Fibroblast of upper back skin (primary cell): Measurements from ENCODE around the gene SAMD4B.

Experiments
- DNase-seq: peaks from one replicate; pipeline ENCODE4 v3.0.0-alpha.2; 2013

The SAMD4B gene

DNA sequence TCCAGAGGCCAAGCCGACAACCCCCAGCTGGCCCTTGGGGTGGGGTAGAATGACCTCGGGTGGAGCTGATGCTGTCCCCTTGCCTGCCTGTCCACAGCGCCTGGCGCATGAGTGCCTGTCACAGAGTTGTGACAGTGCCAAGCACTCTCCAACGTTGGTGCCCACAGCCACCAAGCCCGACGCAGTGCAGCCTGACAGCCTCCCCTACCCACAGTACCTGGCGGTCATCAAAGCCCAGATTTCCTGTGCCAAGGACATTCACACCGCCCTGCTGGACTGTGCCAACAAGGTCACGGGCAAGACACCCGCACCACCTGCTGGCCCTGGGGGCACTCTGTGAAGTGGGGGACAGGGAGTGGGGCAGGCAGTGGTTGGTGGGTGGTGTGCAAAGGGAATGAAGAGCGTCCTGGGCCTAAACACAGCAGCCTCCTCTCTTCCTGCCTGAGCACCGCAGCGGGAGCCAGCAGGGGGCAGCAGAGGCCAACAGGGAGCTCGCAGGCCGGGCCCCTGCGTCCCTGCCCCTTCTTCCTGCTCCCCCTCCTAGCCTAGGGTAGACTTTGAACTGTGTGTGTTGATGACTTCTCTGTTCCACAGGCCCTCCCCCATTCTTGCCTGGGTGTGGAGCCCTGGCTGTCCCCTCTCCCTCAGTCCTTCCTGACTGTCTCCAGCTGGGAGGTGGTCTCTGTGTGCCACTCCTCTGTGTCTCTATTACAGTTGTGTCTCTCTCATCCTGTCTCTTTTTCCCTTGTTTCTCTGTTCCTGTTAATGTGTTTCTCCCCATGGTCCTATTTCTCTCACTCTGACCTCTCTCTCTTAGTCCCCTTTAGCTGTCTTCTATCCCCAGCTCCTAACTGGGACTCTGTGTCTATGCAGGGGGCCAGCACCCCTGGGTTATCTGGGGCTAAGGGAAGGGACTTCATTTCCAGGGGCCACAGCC is 55.4 kb downstream of the SAMD4B start:
- peak; percentile 79 for DNase-seq

DNA sequence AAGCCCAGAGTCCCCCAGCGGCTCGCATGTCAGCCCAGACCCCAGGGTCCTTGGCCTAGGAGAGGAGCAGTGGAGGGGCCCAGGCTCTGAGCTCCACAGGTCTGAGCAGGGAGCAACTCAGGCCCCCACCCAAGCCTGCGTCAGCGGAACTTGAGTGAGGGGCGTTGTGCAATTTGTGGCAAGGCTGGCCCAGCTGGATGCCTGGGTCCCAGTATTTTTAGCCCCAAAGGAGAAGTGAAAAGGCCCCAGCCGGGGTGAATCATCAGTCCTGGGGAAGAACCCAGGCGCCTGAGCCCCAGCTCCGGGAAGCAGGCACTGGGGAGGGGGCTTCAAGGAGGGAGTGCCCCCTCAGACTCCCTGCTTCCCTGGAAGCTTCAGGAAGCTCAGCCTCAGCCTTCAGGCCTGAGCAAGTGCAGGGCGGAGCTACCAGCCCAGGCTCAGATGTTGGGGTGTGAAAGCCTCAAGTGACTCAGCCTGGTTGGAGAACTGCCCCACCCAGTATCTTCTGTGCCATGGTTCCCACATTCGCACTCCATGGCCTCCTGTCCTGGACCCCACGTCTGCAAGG is 56.2 kb downstream of the SAMD4B start:
- DNase-seq = peak; percentile 59

DNA sequence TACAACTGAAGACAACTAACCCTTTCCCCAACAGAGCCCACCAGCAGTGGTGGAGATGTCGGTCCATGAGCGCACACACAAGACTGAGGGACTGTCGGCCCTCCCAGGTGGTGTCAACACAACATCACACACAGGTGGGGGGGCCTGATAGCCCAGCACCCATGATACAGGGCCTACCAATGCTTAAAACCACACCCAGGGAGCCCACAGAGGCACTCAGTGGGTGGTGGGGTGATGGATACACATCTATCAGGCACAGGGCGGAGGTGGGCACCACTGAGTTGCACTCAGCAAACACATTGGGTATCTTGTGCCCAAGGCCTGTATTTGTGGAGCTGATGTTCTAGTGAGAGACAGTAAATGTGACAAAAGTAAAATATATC is 57.4 kb downstream of the SAMD4B start:
- no peak for DNase-seq

DNA sequence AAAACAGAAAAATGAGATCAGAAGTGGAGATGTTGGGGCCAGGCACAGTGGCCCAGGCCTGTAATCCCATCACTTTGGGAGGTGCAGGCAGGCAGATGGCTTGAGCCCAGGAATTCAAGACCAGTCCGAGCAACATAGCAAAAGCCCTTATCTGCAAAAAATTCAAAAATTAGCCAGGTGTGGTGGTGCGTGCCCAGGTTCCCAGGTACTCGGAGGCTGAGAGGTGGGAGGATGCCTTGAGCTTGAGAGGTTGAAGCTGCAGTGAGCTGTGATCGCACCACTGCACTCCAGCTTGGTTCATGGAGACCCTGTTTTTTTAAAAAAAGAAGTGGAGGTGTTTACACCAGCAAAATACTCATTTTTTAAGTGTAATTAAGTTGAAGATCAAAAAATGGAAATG is 57.8 kb downstream of the SAMD4B start:
- no peak for DNase-seq

DNA sequence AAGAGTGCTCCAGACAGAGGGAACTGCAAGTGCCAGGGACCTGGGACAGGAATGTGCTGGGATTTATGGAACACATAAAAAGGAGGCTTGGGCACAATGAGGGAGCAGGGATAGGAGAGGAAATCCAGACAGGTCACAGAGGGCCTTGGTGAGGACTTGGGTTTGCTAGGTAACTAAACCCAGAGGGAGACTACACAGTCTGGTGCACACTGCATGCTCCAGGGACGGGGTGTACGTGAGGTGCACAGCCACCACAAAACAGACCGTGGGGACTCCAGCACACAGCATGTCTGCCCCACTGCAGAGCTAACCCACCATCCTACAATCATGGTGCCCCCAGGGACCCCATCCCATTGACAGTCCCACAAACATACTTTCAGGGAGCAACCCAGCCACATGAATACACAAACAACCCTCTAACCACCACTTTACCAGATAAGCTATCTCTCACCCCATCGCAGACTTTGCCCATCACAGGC is 58.9 kb downstream of the SAMD4B start:
- DNase-seq = no peak

DNA sequence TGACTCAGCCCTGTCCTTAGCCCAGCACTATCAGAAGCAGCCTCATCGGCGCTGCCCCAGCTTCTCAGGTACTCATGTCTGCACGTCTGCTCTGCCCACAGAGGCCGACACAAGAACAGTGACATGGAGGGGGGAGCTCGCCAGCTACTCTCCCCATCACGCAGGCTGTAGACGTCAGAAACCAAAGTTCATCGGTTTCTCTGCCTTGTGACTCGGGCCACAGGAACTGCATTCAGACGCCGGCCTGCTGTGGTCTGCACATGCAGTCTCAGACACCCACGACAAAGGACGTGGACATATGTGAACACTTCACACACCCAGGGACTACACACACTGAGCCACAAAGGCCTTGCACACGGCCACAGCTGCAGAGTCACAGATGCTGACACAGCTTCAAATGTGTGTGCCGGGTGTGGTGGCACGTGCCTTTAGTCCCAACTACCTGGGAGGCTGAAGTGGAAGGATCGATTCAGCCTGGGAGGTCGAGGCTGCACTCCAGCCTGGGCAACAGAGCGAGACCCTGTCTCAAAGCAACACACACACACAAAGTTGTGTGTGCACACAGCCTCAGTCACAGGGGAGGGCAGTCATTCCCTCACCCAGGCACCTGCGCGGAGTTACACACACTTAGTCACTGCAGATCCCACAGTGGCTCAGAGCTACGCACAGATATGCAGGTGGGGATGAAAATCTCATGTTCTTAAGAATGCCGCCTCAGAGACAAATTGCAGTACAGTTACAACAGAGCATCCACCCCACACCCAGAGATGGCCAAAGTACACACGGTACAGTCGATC is 59.5 kb downstream of the SAMD4B start:
- peak; percentile 64 for DNase-seq

DNA sequence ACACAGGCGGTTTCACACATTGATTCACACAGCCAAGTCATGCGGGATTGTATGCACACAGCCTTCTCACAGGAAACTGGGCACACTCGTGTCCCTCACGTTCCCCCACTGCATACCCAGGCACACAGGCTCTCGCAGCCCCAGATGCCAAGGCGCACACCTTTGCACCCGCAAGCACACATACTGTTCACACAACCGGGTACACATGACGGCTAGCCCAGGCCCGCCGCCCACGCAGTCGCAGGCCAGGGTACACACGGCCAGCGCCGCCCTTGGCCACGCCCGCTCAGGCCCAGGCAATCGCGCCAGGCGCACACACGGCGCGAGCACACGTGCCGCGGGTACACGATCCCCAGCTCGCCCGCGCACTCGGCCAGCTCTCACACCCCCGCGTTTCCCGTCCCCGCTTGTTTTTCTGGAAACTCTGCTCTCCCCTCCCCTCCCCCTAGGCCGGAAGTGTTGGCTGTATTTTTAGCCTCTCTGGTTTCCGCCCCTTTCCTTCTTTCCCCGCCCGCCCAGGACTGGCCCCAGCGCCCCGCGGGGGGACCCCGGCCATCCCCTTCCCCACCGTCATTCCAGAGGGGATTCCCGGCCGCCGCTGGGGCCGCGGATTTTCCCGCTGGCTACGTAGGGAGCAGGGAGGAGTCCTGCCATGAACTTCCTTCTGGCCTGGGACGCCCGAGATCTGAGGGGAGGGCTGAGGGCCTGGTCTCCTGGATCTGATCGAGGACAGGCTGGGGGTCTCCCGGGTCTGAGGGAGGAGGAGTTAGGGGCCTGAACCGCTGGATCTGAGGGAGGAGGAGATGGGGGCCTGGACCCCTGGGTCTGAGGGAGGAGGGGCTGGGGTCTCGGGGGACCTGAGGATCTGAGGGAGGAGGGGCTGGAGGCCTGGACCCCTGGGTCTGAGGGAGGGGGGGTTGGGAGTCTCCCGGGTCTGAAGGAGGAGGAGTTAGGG is 60.4 kb downstream of the SAMD4B start:
- DNase-seq = peak; percentile 89

DNA sequence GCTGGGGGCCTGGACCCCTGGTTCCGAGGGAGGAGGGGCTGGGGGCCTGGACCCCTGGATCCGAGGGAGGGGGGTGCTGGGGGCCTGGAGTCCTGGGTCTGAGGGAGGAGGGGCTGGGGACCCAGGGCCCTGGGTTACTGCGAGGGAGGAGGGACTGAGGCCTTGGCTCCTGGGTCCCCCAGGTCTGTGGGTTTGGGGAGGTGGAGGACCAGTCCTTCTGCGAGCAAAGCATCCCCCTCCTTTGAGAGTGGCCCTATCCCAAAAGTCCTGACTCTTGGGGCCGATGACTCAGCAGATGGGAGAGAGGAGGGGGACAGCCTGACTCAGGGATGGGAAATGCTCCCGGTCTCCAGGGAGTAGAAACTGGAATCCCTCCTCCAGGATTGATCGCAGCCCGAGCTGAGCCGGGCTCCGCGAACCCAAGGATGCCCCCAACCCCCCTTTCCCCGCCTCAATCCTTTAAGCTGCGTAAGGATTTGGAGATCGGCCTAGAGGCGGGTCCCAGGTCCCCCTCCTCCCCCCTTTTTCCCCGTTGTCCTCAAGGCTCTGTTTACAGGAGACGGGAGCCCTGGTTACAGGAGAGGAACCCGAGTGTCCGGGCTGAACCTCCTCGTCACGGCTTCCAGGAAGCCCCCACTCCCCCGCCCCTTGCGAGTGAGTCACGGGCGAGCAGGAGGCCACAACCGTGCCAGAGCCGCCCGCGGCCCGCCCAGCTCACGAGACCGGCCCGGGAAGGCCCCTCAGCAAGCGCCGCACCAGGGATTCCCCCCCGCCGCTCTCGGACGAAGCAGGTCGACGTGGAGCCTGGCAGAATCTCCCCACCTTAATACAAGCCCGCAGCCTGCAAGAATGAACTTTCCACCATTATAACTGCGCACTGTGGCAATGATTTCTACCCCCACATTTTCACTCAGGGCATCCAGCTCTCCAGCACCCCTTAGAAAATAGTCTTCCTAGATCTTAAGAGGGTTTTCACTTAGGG is 61.4 kb downstream of the SAMD4B start:
- peak; percentile 100 for DNase-seq

DNA sequence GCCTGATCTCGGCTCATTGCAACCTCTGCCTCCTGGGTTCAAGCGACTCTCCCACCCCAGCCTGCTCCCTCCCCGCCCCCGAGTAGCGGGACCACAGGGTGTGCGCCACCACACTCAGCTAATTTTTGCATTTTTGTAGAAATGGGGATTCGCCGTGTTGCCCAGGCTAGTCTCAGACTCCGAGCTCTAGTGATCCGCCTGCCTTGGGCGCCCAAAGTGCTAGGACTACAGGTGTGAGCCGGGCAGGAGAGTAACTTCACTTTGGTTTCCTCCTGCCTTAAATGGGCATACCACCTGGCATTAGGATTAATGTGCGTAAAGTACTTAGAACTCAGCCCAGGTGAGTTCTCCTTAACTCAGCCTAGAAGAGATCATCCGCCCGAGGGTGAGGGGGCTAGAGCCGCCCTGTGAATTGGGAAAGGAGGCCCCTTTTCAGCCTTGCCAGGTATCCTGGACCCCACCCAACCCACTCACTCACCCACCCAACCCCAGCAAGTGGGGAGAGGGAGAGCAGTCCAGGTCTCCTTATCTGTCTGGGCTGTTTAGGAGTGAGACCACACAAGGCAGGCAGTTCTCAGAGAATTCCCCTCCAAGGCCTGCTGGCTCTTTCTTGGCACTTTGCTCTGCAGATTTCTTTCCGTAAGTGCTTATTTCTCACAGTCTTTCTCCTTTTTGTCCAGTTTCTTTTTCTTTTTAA is 63.2 kb downstream of the SAMD4B start:
- no peak for DNase-seq

DNA sequence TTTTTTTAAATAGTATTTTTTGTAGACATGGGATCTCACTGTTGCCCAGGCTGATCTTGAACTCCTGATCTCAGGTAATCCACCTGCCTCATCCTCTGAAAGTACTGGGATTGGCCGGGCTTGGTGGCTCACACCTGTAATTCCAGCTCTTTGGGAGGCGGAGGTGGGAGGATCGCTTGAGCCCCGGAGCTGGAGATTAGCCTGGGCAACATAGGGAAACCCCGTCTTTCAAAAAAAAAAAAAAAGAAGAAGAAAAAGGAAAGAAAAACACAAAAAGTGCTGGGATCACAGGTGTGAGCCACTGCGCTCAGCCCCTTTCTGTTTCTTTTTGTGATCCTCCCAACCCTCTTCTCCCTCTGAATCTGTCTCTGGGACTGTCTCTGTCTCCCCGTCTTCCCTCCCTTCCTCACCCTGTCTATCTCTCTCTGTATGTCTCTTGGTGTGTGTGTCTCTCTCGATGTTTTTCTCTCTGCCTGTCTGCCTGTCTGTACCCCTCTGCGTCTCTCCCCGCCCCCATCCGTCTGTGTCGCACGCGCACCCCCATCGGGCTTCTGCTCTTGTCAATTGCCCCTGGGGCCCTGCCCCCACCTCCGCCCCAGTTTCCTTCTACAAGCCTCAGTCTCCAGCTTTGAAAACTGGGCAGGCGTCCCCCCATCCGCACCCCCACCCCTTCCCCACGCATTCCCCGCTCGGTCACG is 63.9 kb downstream of the SAMD4B start:
- no peak for DNase-seq

DNA sequence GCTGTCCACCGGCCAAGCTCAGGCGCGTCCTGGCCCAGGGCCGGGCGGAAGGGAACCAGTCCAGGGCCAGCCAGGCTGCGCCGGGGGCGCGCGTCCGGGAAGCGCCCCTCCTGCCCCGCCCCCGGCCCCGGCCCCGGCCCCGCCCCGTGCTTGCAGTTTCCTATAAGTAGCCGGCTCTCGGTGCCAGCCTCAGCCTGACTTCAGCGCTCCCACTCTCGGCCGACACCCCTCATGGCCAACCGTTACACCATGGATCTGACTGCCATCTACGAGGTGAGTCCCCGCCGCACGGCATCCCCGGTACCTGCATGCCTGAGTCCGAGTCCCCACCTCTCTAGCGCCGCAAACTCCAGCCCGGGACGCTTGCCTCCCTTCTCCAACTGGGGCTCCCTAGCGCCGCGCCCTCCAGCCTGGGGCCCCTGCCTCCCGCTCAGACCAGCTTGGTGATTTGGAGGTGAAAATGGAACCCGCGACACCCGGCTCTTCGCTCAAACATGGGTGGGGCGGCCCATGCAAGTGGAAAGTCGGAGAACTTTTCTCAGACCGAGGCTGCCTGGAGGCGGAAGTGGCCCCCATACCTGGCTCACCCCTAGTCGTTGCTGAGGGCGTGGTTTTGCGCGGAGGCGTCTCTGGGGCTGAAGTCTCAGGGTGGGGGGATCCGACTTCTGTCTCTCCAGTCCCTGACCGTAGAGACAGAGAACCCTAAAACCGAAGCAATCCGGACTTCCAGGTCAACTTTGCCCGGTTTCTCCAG is 64.6 kb downstream of the SAMD4B start, which contains the start of gene ZFP36:
ZFP36 (plus strand) TSS at position 192 of the 754 bp plus-strand sequence; CDS start at position 250, 58 bp downstream.
- peak; percentile 74 for DNase-seq

DNA sequence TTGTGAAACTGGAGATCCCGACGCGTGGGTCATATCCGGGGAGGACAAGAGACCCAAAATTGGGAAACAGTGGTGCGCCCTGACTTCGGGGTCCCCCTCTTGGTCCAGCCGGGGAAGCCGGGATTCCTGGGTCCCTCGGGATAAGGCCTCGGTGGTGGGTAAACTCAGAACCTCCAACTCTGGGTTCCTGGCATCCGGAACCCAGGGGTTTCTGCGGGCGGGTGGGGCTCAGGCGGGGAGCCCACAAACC is 65.1 kb downstream of the SAMD4B start:
- no peak for DNase-seq

DNA sequence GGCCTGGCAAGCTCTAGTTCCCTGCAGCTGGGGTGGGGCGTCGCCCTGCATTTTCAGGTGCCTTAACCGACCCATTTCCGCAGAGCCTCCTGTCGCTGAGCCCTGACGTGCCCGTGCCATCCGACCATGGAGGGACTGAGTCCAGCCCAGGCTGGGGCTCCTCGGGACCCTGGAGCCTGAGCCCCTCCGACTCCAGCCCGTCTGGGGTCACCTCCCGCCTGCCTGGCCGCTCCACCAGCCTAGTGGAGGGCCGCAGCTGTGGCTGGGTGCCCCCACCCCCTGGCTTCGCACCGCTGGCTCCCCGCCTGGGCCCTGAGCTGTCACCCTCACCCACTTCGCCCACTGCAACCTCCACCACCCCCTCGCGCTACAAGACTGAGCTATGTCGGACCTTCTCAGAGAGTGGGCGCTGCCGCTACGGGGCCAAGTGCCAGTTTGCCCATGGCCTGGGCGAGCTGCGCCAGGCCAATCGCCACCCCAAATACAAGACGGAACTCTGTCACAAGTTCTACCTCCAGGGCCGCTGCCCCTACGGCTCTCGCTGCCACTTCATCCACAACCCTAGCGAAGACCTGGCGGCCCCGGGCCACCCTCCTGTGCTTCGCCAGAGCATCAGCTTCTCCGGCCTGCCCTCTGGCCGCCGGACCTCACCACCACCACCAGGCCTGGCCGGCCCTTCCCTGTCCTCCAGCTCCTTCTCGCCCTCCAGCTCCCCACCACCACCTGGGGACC is 65.6 kb downstream of the SAMD4B start:
- no peak for DNase-seq

DNA sequence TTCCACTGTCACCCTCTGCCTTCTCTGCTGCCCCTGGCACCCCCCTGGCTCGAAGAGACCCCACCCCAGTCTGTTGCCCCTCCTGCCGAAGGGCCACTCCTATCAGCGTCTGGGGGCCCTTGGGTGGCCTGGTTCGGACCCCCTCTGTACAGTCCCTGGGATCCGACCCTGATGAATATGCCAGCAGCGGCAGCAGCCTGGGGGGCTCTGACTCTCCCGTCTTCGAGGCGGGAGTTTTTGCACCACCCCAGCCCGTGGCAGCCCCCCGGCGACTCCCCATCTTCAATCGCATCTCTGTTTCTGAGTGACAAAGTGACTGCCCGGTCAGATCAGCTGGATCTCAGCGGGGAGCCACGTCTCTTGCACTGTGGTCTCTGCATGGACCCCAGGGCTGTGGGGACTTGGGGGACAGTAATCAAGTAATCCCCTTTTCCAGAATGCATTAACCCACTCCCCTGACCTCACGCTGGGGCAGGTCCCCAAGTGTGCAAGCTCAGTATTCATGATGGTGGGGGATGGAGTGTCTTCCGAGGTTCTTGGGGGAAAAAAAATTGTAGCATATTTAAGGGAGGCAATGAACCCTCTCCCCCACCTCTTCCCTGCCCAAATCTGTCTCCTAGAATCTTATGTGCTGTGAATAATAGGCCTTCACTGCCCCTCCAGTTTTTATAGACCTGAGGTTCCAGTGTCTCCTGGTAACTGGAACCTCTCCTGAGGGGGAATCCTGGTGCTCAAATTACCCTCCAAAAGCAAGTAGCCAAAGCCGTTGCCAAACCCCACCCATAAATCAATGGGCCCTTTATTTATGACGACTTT is 66.4 kb downstream of the SAMD4B start:
- DNase-seq = no peak

DNA sequence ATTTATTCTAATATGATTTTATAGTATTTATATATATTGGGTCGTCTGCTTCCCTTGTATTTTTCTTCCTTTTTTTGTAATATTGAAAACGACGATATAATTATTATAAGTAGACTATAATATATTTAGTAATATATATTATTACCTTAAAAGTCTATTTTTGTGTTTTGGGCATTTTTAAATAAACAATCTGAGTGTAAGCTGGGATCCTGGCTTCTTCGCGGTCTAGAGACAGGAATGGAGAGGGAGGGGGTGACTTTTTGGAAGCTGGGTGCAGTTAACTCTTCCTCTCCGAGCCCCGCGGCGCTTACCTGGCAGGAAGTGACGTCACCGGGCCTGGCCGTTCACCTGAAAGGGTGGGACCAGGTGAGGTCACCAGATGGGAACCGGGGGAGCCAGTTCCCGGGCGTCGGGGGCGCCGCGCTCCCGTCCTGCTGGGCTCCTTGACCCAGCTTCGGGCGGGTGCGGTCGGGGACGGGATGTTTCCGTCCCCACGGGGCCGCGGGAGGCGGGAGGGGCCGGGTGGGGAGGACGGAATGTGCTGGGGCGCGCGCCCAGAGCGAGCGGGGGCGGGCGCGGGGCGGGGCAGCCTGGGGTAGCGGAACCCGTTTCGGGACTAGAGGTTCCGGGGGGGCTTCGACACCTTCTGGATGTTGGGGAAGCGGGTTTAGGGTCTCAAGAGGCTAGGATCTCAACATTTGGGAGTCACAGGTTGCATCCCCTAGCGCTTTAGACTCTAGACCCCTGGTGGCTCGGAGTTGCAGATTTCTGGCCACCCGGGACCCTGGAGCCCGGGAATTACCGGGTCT is 67.2 kb downstream of the SAMD4B start:
- DNase-seq = peak; percentile 59

DNA sequence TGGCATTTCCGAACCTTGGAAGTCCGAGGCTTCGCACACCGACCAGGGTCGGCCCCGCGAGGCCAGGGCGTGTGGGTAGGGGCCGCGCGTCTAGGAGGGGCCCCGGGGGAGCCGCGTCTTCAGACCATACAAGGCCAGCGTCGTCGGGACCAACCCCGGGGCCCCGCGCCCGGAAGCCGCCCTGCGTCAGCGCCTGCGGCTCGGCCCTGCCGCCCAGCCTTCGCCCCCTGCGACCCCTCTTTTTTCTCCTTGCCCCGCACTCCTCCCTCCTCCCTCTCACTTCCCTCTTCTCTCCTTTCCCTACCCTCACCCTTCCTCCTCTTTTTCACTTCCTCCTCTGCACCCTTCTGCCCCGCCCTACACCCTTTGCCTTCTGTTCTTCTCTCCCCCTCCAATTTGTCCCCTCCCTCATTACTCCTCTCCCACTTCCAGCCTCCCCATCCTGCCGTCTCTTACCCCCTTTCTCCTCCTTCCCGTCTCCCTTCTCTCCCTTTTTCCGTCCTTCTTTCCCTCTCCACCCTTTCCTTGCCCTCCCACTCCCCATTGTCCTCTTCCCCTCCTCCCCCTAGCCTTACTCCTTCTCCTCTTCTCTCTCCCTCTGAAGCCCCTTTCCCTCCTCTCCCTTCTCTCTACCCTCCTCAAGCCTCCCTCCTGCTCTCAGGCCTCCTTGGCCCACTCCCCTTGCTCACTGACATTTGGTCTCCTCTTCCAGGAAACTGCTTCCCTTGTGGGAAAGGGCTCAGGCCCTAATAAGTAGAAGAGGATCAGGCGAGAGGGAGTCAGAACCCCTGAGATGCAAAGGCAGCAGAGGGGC is 68.0 kb downstream of the SAMD4B start:
- DNase-seq = peak; percentile 57
